Stomach (tissue), 9 donors: ENCODE results near the gene GULP1. TPM values are rescaled to one million over a fixed set of nuclear protein-coding genes. Genes with fewer than 3 reads are reported as not detected.

Experiments
- DNase-seq, 2 donors: peaks; one replicate each; pipeline versions ENCODE4 v3.0.0 to v3.0.0-alpha.2; 2013 to 2019
- H3K27ac ChIP-seq, 5 donors: fragments of 200-600 bp in 4 of 5; sonication (generic) in 4 of 5; one replicate each; pipeline ENCODE4 v1.5.1; 2013 to 2019; ENCODE audit warnings: mild to moderate bottlenecking in 1 of 5, moderate library complexity in 1 of 5
- H3K27me3 ChIP-seq, 3 donors: fragments of 200-600 bp; sonication (generic); one replicate each; pipeline ENCODE4 v1.5.1; 2017 to 2019; ENCODE audit warnings: mixed run types in 1 of 3
- H3K36me3 ChIP-seq, 4 donors: fragments of 200-600 bp; sonication (generic); 1 replicate in 3 of 4; 2 replicates in 1 of 4; pipeline ENCODE4 v1.5.1; 2016 to 2019
- H3K4me1 ChIP-seq, 4 donors: fragments of 200-600 bp; sonication (generic); one replicate each; pipeline ENCODE4 v1.5.1; 2016 to 2019
- H3K4me3 ChIP-seq, 4 donors: fragments of 200-600 bp; sonication (generic) in 3 of 4; one replicate each; pipeline ENCODE4 v1.5.1; 2016 to 2019; ENCODE audit warnings: mild to moderate bottlenecking in 1 of 4
- H3K9me3 ChIP-seq, 4 donors: fragments of 200-600 bp; sonication (generic); one replicate each; pipeline ENCODE4 v1.5.1; 2016 to 2019
- EP300 ChIP-seq: sonication (generic); formaldehyde crosslinking; IDR thresholded peaks from one replicate; pipeline ENCODE4 v1.6.1; 2017; ENCODE audit warnings: antibody characterized with exemption
- POLR2A ChIP-seq, 4 donors: fragments of 450-650 bp; IDR thresholded peaks; one replicate each; pipeline ENCODE4 v1.6.1; 2016; ENCODE audit warnings: antibody characterized with exemption in 4 of 4, control low read depth in 2 of 4, mild to moderate bottlenecking in 1 of 4, moderate library complexity in 1 of 4
- POLR2AphosphoS5 ChIP-seq, 3 donors: sonication (generic); formaldehyde crosslinking; IDR thresholded peaks; one replicate each; pipeline ENCODE4 v1.6.1; 2016; ENCODE audit warnings: antibody characterized with exemption in 3 of 3
- WGBS, 5 donors: extraction: QIAGEN DNeasy Blood & Tissue Kit in 3 of 5; methylation state at CpG; one replicate each; pipeline versions ENCODE4 v1.1.5 to v1.1.7; 2013 to 2018; 5-methylcytosine and 5-hydroxymethylcytosine counted together
- intact Hi-C: fragments of 100-400 bp; cut with DNase I; formaldehyde crosslinking; loops from one replicate; pipeline ENCODE4 v1.15.1; 2023; ENCODE audit warnings: low total_unique reads
- polyA plus RNA-seq, 3 donors: library from polyadenylated mRNA; stranded (reverse); fragments of 200-250 nt; gene quantifications; one replicate each; pipeline ENCODE4 v1.2.3, GENCODE V29; 2013
- total RNA-seq, 5 donors: library from RNA; depleted of rRNA; stranded (reverse); fragments of >200 nt; gene quantifications; one replicate each; pipeline versions ENCODE4 v1.1.0 to v1.2.3, GENCODE V29; 2014 to 2016
- TF ChIP-seq, protein P1 (sequence below), 7 experiments: fragments of 450-650 bp in 4 of 7; fragments of 200-600 bp in 3 of 7; sonication (generic) in 3 of 7; IDR thresholded peaks; one replicate each; pipeline ENCODE4 v1.5.1; 2016 to 2019; ENCODE audit warnings: antibody characterized with exemption in 7 of 7, control low read depth in 2 of 7, mild to moderate bottlenecking in 1 of 7
- donor health status: healthy with polysubstance abuse.
- donor health status: Bipolar disorder and iron deficiency.
- donor health status: healthy.

Gene GULP1
- total and polyA plus RNA-seq, 8 donors, result 4.9 to 179 (median 32.8) TPM

DNA sequence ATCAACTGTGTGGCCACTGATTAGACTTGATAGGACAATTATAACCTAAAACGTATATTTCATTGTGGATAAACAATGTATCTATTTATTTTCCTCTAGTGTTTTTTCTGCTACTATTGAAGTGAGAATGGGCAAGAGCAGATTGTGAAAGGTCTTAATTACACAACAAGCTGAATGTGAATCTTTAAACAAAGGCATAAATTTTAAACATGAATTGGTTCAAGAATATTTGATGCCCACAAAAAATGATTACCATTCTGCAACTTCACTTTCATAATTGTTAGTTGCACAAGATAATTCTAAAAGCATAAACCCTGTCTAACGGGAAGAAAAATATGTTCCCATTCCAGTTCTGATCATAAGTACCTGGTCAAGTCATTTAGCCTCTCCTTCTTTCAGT is 285.6 kb downstream of the GULP1 start:
- intact Hi-C loops, result no loop called here
- H3K36me3 ChIP-seq, result no peaks in the 10 kb centered on the region
- H3K4me1 ChIP-seq, result no peaks in the 10 kb centered on the region
- no peaks in the 10 kb centered on the region for H3K27me3 ChIP-seq
- no peak overlapping the region for H3K4me3 ChIP-seq
- TF ChIP-seq, protein P1, sequence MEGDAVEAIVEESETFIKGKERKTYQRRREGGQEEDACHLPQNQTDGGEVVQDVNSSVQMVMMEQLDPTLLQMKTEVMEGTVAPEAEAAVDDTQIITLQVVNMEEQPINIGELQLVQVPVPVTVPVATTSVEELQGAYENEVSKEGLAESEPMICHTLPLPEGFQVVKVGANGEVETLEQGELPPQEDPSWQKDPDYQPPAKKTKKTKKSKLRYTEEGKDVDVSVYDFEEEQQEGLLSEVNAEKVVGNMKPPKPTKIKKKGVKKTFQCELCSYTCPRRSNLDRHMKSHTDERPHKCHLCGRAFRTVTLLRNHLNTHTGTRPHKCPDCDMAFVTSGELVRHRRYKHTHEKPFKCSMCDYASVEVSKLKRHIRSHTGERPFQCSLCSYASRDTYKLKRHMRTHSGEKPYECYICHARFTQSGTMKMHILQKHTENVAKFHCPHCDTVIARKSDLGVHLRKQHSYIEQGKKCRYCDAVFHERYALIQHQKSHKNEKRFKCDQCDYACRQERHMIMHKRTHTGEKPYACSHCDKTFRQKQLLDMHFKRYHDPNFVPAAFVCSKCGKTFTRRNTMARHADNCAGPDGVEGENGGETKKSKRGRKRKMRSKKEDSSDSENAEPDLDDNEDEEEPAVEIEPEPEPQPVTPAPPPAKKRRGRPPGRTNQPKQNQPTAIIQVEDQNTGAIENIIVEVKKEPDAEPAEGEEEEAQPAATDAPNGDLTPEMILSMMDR (IDR thresholded peaks at IDR 0.05), result no peak
- no peak for TF ChIP-seq POLR2A (IDR thresholded peaks at IDR 0.05)
- H3K27ac ChIP-seq, result no peak overlapping the region
- no peak for DNase-seq
- 58 to 79% (median 64%) methylated on average over 2 of the region's 2 CpGs for WGBS, 5 donors
- no peaks in the 10 kb centered on the region for H3K9me3 ChIP-seq

DNA sequence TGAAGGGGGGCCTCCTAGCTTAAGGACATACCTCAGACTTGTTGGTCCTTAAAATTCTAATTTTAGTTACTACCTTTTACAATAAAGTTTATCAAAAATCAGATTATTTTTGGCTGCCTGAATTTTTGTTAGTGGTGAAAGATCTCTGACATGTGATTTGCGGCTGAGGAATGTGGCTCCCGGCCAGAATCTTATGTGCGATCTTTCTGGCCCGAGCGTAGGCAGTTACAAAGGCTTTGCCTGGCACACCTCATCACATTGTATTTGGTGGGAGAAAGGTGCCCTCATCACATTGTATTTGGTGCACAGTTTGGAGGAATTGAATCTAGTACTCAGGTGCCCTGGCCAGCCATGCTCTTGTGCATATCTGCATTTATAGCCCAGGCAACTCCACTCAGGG is 289.1 kb downstream of the GULP1 start:
- Histone ChIP-seq H3K27me3 (no peaks in the 10 kb centered on the region), H3K36me3 (peaks cover 0 to 10% (median 5%) of the 10 kb centered on the region in 4 donors), H3K4me1 (no peaks in the 10 kb centered on the region), H3K4me3 (no peak overlapping the region), H3K9me3 (no peaks in the 10 kb centered on the region), H3K27ac (no peak overlapping the region)
- TF ChIP-seq POLR2A (IDR thresholded peaks at IDR 0.05) (no peak), EP300 (no peak), POLR2AphosphoS5 (IDR thresholded peaks at IDR 0.05) (no peak)
- TF ChIP-seq, protein P1 (IDR thresholded peaks at IDR 0.05), result no peak
- DNase-seq, result no peak
- intact Hi-C loops, result no loop called here
- WGBS, 5 donors, result 82 to 91% (median 86%) methylated on average over 5 of the region's 5 CpGs

DNA sequence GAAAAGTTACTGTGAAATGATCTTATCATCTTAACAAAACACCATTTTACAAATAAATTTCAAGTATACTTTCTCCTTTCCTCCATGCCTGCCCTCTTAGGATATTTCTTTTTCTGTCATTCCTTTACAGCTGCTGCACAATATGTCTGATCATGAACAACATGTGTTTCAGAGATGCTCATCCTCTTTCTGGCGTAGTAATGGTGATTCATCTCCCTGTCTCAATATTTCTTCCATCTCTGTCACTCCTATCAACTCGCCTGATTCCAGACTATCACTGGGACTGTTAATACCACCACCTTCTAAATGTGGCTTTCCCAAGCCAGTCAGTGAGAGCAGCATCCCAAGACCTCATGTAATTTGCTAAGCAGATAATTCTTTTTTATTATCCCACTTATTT is 290.5 kb downstream of the GULP1 start:
- no peak for DNase-seq
- WGBS, 5 donors, result 92 to 96% (median 94%) methylated on average over 2 of the region's 2 CpGs
- intact Hi-C loops, result no loop called here
- H3K4me1 ChIP-seq, result no peaks in the 10 kb centered on the region
- no peaks in the 10 kb centered on the region for H3K9me3 ChIP-seq
- H3K27ac ChIP-seq, result no peak overlapping the region
- TF ChIP-seq EP300 (no peak), POLR2AphosphoS5 (IDR thresholded peaks at IDR 0.05) (no peak), POLR2A (IDR thresholded peaks at IDR 0.05) (no peak)
- TF ChIP-seq, protein P1 (IDR thresholded peaks at IDR 0.05), result no peak
- peaks cover 0 to 10% (median 5%) of the 10 kb centered on the region in 4 donors for H3K36me3 ChIP-seq
- no peak overlapping the region for H3K4me3 ChIP-seq
- no peaks in the 10 kb centered on the region for H3K27me3 ChIP-seq

DNA sequence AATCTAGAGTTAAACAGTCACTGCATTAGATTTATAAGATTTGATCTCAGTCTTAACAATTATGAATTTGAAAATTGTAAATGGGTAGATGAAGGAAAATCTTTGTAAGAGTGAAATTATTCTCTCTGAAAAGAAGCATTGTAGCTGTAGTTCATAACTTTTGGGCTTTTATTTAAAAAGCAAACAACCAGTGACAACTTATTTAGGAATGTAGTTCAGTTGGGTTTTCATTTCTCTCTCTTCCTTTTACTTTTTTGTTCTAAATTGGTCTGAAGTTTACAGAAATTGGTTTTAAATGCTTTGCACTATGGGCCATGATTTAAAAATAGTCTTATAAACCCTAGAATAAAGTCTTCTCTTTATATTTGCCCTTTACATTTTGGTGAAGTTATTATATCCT is 296.6 kb downstream of the GULP1 start:
- no peak overlapping the region for H3K4me3 ChIP-seq
- no peak overlapping the region for H3K27ac ChIP-seq
- H3K27me3 ChIP-seq, result no peaks in the 10 kb centered on the region
- H3K4me1 ChIP-seq, result no peaks in the 10 kb centered on the region
- H3K9me3 ChIP-seq, result no peaks in the 10 kb centered on the region
- no peak for TF ChIP-seq EP300
- no peak for TF ChIP-seq POLR2AphosphoS5 (IDR thresholded peaks at IDR 0.05)
- TF ChIP-seq, protein P1 (IDR thresholded peaks at IDR 0.05), result no peak
- no peak for TF ChIP-seq POLR2A (IDR thresholded peaks at IDR 0.05)
- intact Hi-C loops, result no loop called here
- DNase-seq, result no peak
- H3K36me3 ChIP-seq, result peaks cover 0 to 23% (median 5%) of the 10 kb centered on the region in 4 donors
